ENCODE results near the gene HYI.

- TF ChIP-seq CTCF (IDR thresholded peaks at IDR 0.05) (no peak), POLR2A (IDR thresholded peaks at IDR 0.05) (no peak), POLR2AphosphoS5 (IDR thresholded peaks at IDR 0.05) (no peak)
Observed at GRCh38 chr1:43422995-43423671, 30.6 kb downstream of the HYI start.
